ENCODE data around the gene ULBP3. TPM values are rescaled to one million over a fixed set of nuclear protein-coding genes. Genes with fewer than 3 reads are reported as not detected.

Gene ULBP3
- total RNA-seq, 2 experiments from 2014 or later, result 0.44 TPM; not detected in 1

- CTCF ChIA-PET, result no interaction called here
- peaks cover 79% of the 10 kb centered on the region for H3K27me3 Mint-ChIP-seq
Observed at GRCh38 chr6:150036081-150036480, 32.8 kb downstream of the ULBP3 start.

GRCh38 chr6:150033207-150033771 lies 35.6 kb downstream of the ULBP3 start:
- Histone ChIP-seq H3K36me3 (ENCODE audit: insufficient read depth, low read length) (no peaks in the 10 kb centered on the region), H3K4me1 (ENCODE audit: insufficient read depth, low read length) (peaks cover 13% of the 10 kb centered on the region), H3K9me3 (ENCODE audit: control insufficient read depth in 1 of 2, insufficient read depth in 1 of 2, low read length in 2 of 2) (no peaks in the 10 kb centered on the region), H3K27me3 (ENCODE audit: control insufficient read depth in 1 of 2, insufficient read depth in 2 of 2, low read length in 2 of 2) (peaks cover 27 to 36% of the 10 kb centered on the region in 2 experiments), H3K27ac (ENCODE audit: low read depth in 1 of 2, low read length in 2 of 2) (no peak overlapping the region), H3K4me3 (ENCODE audit: low read length) (no peak overlapping the region)
- intact Hi-C loops (cut with DNase I, micrococcal nuclease), result no loop called here
- ChIA-PET POLR2A (no interaction called here), CTCF (no interaction called here)
- Mint-ChIP-seq H3K36me3 (ENCODE audit: low read depth) (no peaks in the 10 kb centered on the region), H3K4me1 (ENCODE audit: low read depth) (peaks cover 9% of the 10 kb centered on the region), H3K27me3 (peaks cover 63% of the 10 kb centered on the region), H3K4me3 (no peak overlapping the region), H3K9me3 (no peaks in the 10 kb centered on the region), H3K27ac (no peak overlapping the region)
- ATAC-seq (ENCODE audit: poor library complexity) (no peak), DNase-seq (peak in 1 of 14 experiments; percentile 9)
- TF ChIP-seq CTCF (IDR thresholded peaks at IDR 0.05), result no peak

More at GRCh38 chr6:150036081-150036480, 32.8 kb downstream of the ULBP3 start:
- no peak for DNase-seq
- Histone ChIP-seq H3K4me3 (ENCODE audit: low read length) (no peak overlapping the region), H3K27me3 (ENCODE audit: control insufficient read depth in 1 of 2, insufficient read depth in 2 of 2, low read length in 2 of 2) (peaks cover 44 to 62% of the 10 kb centered on the region in 2 experiments), H3K9me3 (ENCODE audit: control insufficient read depth in 1 of 2, insufficient read depth in 1 of 2, low read length in 2 of 2) (no peaks in the 10 kb centered on the region), H3K36me3 (ENCODE audit: insufficient read depth, low read length) (no peaks in the 10 kb centered on the region), H3K27ac (ENCODE audit: low read depth in 1 of 2, low read length in 2 of 2) (no peak overlapping the region), H3K4me1 (ENCODE audit: insufficient read depth, low read length) (peaks cover 16% of the 10 kb centered on the region)
- intact Hi-C loops (cut with DNase I, micrococcal nuclease), result no loop called here
- Mint-ChIP-seq H3K4me1 (ENCODE audit: low read depth) (peaks cover 9% of the 10 kb centered on the region), H3K9me3 (no peaks in the 10 kb centered on the region), H3K4me3 (no peak overlapping the region), H3K36me3 (ENCODE audit: low read depth) (no peaks in the 10 kb centered on the region), H3K27ac (no peak overlapping the region)
- no peak for TF ChIP-seq CTCF (IDR thresholded peaks at IDR 0.05)
- POLR2A ChIA-PET, result no interaction called here
- ATAC-seq (ENCODE audit: poor library complexity), result no peak

DNA sequence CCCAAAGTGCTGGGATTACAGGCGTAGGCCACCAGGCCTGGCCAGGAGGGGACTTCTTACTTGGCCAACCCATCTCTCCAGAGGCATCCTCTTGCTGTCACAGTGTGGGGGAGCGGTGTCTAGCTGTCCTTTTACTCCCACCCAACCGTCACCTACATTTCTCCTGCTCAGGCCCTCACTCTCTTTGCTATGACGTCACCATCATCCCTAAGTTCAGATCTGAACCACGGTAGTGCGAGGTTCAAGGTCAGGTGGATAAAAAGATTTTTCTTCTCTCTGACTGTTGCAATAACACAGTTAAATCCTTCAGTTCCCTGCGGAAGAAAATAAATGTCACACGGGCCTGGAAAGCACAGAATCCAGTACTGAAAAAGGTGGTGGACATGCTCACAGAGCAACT lies 36.3 kb downstream of the ULBP3 start:
- Mint-ChIP-seq H3K4me1 (ENCODE audit: low read depth) (peaks cover 9% of the 10 kb centered on the region), H3K9me3 (no peaks in the 10 kb centered on the region), H3K27ac (no peak overlapping the region), H3K4me3 (no peak overlapping the region), H3K36me3 (ENCODE audit: low read depth) (no peaks in the 10 kb centered on the region), H3K27me3 (peaks cover 69% of the 10 kb centered on the region)
- Histone ChIP-seq H3K4me3 (ENCODE audit: low read length) (no peak overlapping the region), H3K9me3 (ENCODE audit: control insufficient read depth in 1 of 2, insufficient read depth in 1 of 2, low read length in 2 of 2) (no peaks in the 10 kb centered on the region), H3K27me3 (ENCODE audit: control insufficient read depth in 1 of 2, insufficient read depth in 2 of 2, low read length in 2 of 2) (peaks cover 20 to 35% of the 10 kb centered on the region in 2 experiments), H3K36me3 (ENCODE audit: insufficient read depth, low read length) (no peaks in the 10 kb centered on the region), H3K4me1 (ENCODE audit: insufficient read depth, low read length) (peaks cover 7% of the 10 kb centered on the region), H3K27ac (ENCODE audit: low read depth in 1 of 2, low read length in 2 of 2) (no peak overlapping the region)
- POLR2A ChIA-PET, result no interaction called here
- DNase-seq (no peak), ATAC-seq (ENCODE audit: poor library complexity) (no peak)
- CTCF ChIA-PET, result no interaction called here
- intact Hi-C loops (cut with DNase I, micrococcal nuclease), result no loop called here
- TF ChIP-seq CTCF (IDR thresholded peaks at IDR 0.05), result no peak
